Calu3 (cell line): Measurements from ENCODE around the gene INAVA. TPM values are rescaled to one million over a fixed set of nuclear protein-coding genes. Genes with fewer than 3 reads are reported as not detected.
A peak's percentile ranks its signal among the peaks of the same experiment; 100 is the strongest.

Source experiments
- BruUV-seq: library from RNA; stranded (reverse); fragments of 400-500 nt; replicated peaks from 2 replicates; lab custom pipeline; 2021; lab: Mats Ljungman, UMichigan
- CTCF ChIA-PET: fragments of 300-600 bp; sonication (Branson Sonifier 250); formaldehyde crosslinking; loops from one replicate; lab custom pipeline; 2022; ENCODE audit warnings: antibody characterized with exemption; lab: Charles Lee
- DNase-seq: peaks from one replicate; pipeline ENCODE4 v3.0.0; 2022
- H3K27ac Mint-ChIP-seq: one replicate; pipeline ENCODE4 v1.8.0; 2022; ENCODE audit warnings: mixed read lengths; ENCODE audit not compliant: unreplicated experiment
- H3K27me3 Mint-ChIP-seq: one replicate; pipeline ENCODE4 v1.8.0; 2022; ENCODE audit warnings: mixed read lengths; ENCODE audit not compliant: unreplicated experiment
- H3K36me3 Mint-ChIP-seq: one replicate; pipeline ENCODE4 v1.8.0; 2022; ENCODE audit warnings: mild to moderate bottlenecking, moderate library complexity, mixed read lengths; ENCODE audit not compliant: insufficient read depth, unreplicated experiment
- H3K4me1 Mint-ChIP-seq: one replicate; pipeline ENCODE4 v1.8.0; 2022; ENCODE audit warnings: mild to moderate bottlenecking, low read depth, mixed read lengths; ENCODE audit not compliant: unreplicated experiment
- H3K4me3 Mint-ChIP-seq: one replicate; pipeline ENCODE4 v1.8.0; 2022; ENCODE audit warnings: mild to moderate bottlenecking, low read depth, moderate library complexity, mixed read lengths; ENCODE audit not compliant: unreplicated experiment
- H3K9me3 Mint-ChIP-seq: one replicate; pipeline ENCODE4 v1.8.0; 2022; ENCODE audit warnings: low read depth, mixed read lengths; ENCODE audit not compliant: unreplicated experiment
- intact Hi-C: fragments of 100-400 bp; cut with micrococcal nuclease; formaldehyde crosslinking; loops from one replicate; pipeline ENCODE4 v1.10.0; 2022; ENCODE audit not compliant: unreplicated experiment
- total RNA-seq: library from RNA; stranded (reverse); gene quantifications from 2 replicates; pipeline ENCODE4 v1.2.3, GENCODE V29; 2022
- TF ChIP-seq, protein P1 (sequence below): fragments of 200-600 bp; IDR thresholded peaks from one replicate; pipeline ENCODE4 v1.8.0; 2022; ENCODE audit warnings: antibody characterized with exemption; ENCODE audit not compliant: unreplicated experiment

Gene INAVA
- total RNA-seq, 1 experiment from 2014 or later = 175 TPM

DNA sequence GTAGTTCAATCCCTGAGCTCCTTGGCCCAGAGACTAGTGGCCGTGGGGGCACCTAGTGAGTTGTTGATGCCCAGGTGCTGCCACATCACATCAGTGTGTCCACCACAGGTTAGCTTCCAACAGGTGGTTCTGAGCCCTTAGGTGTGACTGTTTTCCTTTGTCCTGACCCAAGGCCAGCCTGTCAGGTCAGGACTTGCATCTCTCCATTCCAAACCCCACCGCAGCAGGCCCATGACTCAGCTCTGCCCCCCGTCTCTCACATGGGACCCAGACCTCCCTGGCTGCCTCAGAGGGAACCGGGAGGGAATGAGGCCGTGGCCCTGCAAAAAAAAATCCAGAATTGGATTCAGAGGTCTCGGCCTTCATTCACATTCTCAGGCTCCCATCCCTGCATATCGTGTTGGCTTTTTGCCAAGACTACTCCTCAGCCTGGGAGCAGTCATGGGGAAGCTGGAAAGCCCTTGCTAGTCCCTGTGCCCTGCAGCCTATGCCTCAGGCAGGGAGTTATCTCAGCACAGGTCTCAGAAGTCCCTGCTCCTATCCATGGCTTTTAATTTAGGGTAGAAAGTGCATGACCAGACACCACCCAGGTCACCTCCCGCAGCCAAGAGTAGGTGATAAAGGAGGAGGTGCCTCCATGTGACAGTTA lies 7.2 kb downstream of the INAVA start:
- BruUV-seq = no TSS peak
- TF ChIP-seq, protein P1, sequence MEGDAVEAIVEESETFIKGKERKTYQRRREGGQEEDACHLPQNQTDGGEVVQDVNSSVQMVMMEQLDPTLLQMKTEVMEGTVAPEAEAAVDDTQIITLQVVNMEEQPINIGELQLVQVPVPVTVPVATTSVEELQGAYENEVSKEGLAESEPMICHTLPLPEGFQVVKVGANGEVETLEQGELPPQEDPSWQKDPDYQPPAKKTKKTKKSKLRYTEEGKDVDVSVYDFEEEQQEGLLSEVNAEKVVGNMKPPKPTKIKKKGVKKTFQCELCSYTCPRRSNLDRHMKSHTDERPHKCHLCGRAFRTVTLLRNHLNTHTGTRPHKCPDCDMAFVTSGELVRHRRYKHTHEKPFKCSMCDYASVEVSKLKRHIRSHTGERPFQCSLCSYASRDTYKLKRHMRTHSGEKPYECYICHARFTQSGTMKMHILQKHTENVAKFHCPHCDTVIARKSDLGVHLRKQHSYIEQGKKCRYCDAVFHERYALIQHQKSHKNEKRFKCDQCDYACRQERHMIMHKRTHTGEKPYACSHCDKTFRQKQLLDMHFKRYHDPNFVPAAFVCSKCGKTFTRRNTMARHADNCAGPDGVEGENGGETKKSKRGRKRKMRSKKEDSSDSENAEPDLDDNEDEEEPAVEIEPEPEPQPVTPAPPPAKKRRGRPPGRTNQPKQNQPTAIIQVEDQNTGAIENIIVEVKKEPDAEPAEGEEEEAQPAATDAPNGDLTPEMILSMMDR = no peak
- Mint-ChIP-seq H3K27me3 (no peaks in the 10 kb centered on the region), H3K9me3 (no peaks in the 10 kb centered on the region), H3K4me1 (peaks cover 52% of the 10 kb centered on the region), H3K4me3 (peak overlapping the region; percentile 2), H3K36me3 (peaks cover 96% of the 10 kb centered on the region), H3K27ac (peak overlapping the region; percentile 19)
- CTCF ChIA-PET = interaction anchor here (0.5 kb wide), 1 partner anchor 15 kb away, joined by 3 read pairs; no protein-coding TSS in a partner anchor
- intact Hi-C loops = no loop called here
- DNase-seq = no peak

DNA sequence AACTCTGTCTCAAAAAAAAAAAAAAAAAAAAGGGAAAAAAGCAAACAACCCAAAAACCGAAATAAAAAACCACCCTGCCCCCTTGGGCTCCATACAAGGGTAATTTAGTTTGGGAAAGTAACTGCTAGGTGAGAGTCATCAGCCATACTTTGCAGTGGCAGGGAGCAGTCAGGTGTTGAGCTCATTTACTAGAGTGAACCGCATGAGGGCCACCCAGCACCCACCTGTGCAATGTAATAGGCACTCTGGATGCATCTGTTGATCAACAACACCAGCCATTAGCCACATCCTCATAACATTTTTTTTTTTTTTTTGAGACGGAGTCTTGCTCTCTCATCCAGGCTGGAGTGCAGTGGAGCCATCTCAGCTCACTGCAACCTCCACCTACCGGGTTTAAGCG lies 9.1 kb downstream of the INAVA start:
- CTCF ChIA-PET = interaction anchor here (0.6 to 1.5 kb wide), 3 partner anchors 13 to 373 kb away, joined by 4 to 6 read pairs (median 5); no protein-coding TSS in a partner anchor
- intact Hi-C loops = no loop called here
- peaks cover 53% of the 10 kb centered on the region for H3K4me1 Mint-ChIP-seq
- H3K36me3 Mint-ChIP-seq = peaks cover 96% of the 10 kb centered on the region
- no TSS peak for BruUV-seq
- no peak for DNase-seq
- no peak overlapping the region for H3K27ac Mint-ChIP-seq
- no peaks in the 10 kb centered on the region for H3K27me3 Mint-ChIP-seq
- no peak overlapping the region for H3K4me3 Mint-ChIP-seq
- TF ChIP-seq, protein P1 = no peak
- H3K9me3 Mint-ChIP-seq = no peaks in the 10 kb centered on the region

DNA sequence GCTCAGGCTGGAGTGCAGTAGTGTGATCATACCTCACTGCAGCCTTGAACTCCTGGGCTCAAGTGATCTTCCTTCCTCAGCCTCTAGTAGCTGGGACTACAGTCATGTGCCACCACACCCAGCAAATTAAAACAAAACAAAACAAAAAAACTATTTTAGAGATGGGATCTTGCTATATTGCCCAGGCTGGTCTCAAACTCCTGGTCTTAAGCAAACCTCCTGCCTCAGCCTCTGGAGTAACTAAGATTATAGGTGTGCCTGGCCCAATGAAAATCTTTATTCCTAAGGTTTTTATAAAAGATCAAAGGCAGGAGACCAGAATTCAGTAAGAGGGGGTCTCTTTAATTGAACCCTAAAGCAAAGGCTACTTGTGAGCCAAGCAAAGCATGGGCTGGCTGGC lies 10.1 kb downstream of the INAVA start:
- no peak overlapping the region for H3K27ac Mint-ChIP-seq
- CTCF ChIA-PET = interaction anchor here (1.9 kb wide), 1 partner anchor 8 kb away, joined by 6 read pairs; no protein-coding TSS in a partner anchor
- H3K36me3 Mint-ChIP-seq = peaks cover 96% of the 10 kb centered on the region

DNA sequence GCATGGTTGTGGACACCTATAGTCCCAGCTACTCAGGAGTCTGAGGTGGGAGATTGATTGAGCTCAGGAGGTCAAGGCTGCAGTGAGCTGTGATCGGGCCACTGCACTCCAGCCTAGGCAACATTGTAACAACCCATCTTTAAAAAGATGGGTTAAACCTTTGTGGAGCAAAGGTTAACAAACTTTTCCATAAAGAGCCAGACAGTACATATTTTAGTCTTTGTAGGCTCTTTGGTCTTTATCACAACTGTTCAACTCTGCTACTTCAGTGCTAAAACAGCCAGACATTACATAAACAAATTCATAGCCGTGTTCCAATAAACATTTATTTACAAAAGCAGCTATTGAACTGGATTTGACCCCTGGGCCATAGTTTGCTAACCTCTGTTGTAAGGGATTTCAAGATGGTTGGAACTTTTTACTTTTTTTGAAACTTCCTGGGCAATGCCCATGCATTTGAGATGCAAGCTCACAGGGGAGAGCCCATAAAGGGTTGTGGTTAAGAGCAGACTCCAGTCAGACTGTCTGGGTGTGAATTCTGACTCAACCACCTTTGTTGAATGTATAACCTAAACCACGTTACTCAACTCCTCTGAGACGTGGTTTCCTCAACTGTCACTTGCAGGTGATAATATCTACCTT lies 10.8 kb downstream of the INAVA start:
- no peak for DNase-seq
- TF ChIP-seq, protein P1 = no peak
- Mint-ChIP-seq H3K27ac (no peak overlapping the region), H3K4me3 (no peak overlapping the region), H3K4me1 (peaks cover 42% of the 10 kb centered on the region), H3K36me3 (peaks cover 96% of the 10 kb centered on the region), H3K27me3 (no peaks in the 10 kb centered on the region), H3K9me3 (no peaks in the 10 kb centered on the region)
- intact Hi-C loops = no loop called here
- TSS peak; percentile 1 for BruUV-seq
- CTCF ChIA-PET = interaction anchor here (0.8 to 1.9 kb wide), 3 partner anchors 9 to 112 kb away, joined by 3 to 6 read pairs (median 4); no protein-coding TSS in a partner anchor

More for the DNA sequence above, 10.1 kb downstream of the INAVA start:
- TF ChIP-seq, protein P1 = no peak
- no peaks in the 10 kb centered on the region for H3K9me3 Mint-ChIP-seq
- no peak overlapping the region for H3K4me3 Mint-ChIP-seq
- peaks cover 48% of the 10 kb centered on the region for H3K4me1 Mint-ChIP-seq
- DNase-seq = no peak
- no peaks in the 10 kb centered on the region for H3K27me3 Mint-ChIP-seq
- intact Hi-C loops = no loop called here
- BruUV-seq = no TSS peak
